ENCODE data around the gene TBC1D22A.

GRCh38 chr22:46986788-46987187 lies 224.3 kb downstream of the TBC1D22A start:
- TF ChIP-seq CTCF (IDR thresholded peaks at IDR 0.05) (no peak), POLR2A (IDR thresholded peaks at IDR 0.05) (no peak)
